Nephron progenitor cell (in vitro differentiated cells): Measurements from ENCODE around the gene DRD2.

Experiments
- DNase-seq: peaks from one replicate; pipeline ENCODE4 v3.0.0; 2021
- H3K27ac Mint-ChIP-seq: 2 replicates; pipeline ENCODE4 v1.8.0; 2021; ENCODE audit warnings: mild to moderate bottlenecking, moderate library complexity, mixed read lengths
- H3K27me3 Mint-ChIP-seq: 2 replicates; pipeline ENCODE4 v1.8.0; 2021; ENCODE audit warnings: mild to moderate bottlenecking, low read depth, mixed read lengths; ENCODE audit not compliant: poor library complexity
- H3K36me3 Mint-ChIP-seq: 2 replicates; pipeline ENCODE4 v1.8.0; 2021; ENCODE audit warnings: low read depth, mixed read lengths
- H3K4me1 Mint-ChIP-seq: 2 replicates; pipeline ENCODE4 v1.8.0; 2021; ENCODE audit warnings: mixed read lengths
- H3K4me3 Mint-ChIP-seq: 2 replicates; pipeline ENCODE4 v1.8.0; 2021; ENCODE audit warnings: mild to moderate bottlenecking, moderate library complexity, mixed read lengths
- H3K9me3 Mint-ChIP-seq: 2 replicates; pipeline ENCODE4 v1.8.0; 2021; ENCODE audit warnings: mild to moderate bottlenecking, moderate library complexity, mixed read lengths
- TF ChIP-seq, protein P1 (sequence below): fragments of 200-600 bp; sonication (generic); IDR thresholded peaks from 2 replicates; pipeline ENCODE4 v1.5.0; 2021; ENCODE audit warnings: antibody characterized with exemption

DRD2 gene

DNA sequence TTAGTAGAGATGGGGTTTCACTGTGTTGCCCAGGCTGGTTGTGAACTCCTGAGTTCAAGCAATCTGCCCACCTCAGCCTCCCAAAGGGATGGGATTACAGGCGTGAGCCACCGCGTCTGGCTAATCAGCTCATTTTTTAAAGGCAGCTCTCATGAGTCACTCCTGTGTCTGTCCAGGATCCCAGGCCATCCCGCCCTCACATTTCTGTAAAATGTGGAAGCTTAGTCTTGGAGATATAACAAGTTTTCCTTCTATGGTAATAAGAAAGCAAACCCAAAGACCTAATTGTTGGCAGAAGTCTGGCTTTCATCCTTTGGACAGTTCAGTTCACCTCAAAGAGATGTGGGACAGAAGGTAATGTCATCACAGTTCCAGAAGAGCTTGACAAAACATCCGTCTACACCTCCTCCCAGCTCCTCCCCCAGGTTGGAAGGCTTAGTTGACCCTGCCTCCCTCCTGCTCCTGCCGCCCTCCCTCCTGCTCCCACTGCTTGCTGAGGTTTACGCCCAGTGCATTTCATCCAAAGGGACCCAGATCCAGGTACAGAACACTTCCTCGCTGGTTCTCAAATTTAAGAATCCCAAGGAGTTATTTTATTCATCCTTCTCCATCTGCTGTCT, 6.4 kb downstream of the DRD2 start:
- TF ChIP-seq, protein P1, sequence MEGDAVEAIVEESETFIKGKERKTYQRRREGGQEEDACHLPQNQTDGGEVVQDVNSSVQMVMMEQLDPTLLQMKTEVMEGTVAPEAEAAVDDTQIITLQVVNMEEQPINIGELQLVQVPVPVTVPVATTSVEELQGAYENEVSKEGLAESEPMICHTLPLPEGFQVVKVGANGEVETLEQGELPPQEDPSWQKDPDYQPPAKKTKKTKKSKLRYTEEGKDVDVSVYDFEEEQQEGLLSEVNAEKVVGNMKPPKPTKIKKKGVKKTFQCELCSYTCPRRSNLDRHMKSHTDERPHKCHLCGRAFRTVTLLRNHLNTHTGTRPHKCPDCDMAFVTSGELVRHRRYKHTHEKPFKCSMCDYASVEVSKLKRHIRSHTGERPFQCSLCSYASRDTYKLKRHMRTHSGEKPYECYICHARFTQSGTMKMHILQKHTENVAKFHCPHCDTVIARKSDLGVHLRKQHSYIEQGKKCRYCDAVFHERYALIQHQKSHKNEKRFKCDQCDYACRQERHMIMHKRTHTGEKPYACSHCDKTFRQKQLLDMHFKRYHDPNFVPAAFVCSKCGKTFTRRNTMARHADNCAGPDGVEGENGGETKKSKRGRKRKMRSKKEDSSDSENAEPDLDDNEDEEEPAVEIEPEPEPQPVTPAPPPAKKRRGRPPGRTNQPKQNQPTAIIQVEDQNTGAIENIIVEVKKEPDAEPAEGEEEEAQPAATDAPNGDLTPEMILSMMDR, result no peak
- H3K27me3 Mint-ChIP-seq, result peaks cover 74% of the 10 kb centered on the region
- no peak overlapping the region for H3K27ac Mint-ChIP-seq
- DNase-seq, result no peak
- H3K4me3 Mint-ChIP-seq, result no peak overlapping the region
- no peaks in the 10 kb centered on the region for H3K4me1 Mint-ChIP-seq
- no peaks in the 10 kb centered on the region for H3K36me3 Mint-ChIP-seq
- no peaks in the 10 kb centered on the region for H3K9me3 Mint-ChIP-seq

DNA sequence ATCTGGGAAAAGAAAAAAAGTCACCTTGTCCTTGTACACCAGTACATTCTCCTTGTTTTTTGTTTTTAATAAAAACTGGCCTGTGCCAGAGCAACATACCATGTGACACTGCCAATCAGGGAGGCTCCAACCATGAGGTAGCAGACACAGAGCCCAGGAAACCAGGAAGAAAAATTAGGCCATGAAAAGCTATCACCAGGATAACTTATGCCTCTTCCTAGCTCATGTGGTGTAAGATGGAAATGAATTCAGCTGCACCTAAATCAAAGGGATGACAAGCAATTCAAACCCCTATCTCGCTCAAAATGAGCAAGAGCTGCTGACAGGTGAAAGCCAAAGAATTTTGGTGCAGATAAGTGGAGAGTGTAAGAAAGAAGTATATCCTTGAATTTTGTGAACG, 7.7 kb downstream of the DRD2 start:
- H3K4me1 Mint-ChIP-seq, result no peaks in the 10 kb centered on the region
- no peaks in the 10 kb centered on the region for H3K36me3 Mint-ChIP-seq
- H3K4me3 Mint-ChIP-seq, result no peak overlapping the region
- H3K9me3 Mint-ChIP-seq, result no peaks in the 10 kb centered on the region
- TF ChIP-seq, protein P1, result no peak
- no peak overlapping the region for H3K27ac Mint-ChIP-seq
- DNase-seq, result no peak
- H3K27me3 Mint-ChIP-seq, result peaks cover 74% of the 10 kb centered on the region

DNA sequence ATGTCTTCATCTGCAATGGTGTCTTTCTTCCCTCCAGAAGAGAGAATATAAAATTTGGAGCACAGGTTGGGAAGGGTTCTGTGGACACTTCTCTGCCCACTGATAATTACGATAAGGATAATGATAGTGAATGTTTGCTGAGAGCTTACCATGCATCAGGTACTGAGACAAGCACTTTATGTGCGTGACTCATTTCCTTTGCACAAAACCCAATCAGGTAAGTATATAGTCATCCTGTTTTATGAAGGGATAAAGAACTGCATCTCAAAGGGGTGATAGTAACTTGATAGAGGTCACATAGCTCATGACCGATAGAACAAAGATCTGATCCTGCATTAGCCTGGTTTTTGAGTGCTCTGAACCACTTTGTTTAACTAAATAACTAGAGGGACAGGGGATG, 9.4 kb downstream of the DRD2 start:
- Mint-ChIP-seq H3K4me3 (no peak overlapping the region), H3K36me3 (no peaks in the 10 kb centered on the region), H3K9me3 (no peaks in the 10 kb centered on the region), H3K27me3 (peaks cover 73% of the 10 kb centered on the region), H3K4me1 (no peaks in the 10 kb centered on the region), H3K27ac (no peak overlapping the region)
- TF ChIP-seq, protein P1, result no peak
- no peak for DNase-seq

DNA sequence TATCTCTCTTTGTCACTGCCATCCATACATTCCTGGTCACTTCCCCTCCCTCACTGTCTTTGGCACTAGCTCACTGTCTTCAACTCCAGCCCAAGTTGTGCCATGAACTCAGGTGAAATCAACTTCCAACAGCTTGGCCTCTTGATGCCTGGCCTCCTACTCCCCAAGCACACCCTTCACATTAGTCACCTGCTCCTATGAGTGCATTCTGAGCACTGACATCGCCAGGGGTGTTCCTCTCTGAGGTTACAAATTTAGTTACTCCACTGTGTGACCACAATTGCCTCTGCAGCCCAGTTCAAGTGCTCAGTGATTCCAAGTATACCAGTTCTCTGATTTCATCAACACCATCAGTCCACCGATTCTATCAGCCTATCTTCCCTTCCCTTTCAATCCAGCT, 10.8 kb downstream of the DRD2 start:
- Mint-ChIP-seq H3K27ac (no peak overlapping the region), H3K4me3 (no peak overlapping the region), H3K9me3 (no peaks in the 10 kb centered on the region), H3K27me3 (peaks cover 69% of the 10 kb centered on the region), H3K4me1 (no peaks in the 10 kb centered on the region), H3K36me3 (no peaks in the 10 kb centered on the region)
- TF ChIP-seq, protein P1, result no peak
- DNase-seq, result no peak

DNA sequence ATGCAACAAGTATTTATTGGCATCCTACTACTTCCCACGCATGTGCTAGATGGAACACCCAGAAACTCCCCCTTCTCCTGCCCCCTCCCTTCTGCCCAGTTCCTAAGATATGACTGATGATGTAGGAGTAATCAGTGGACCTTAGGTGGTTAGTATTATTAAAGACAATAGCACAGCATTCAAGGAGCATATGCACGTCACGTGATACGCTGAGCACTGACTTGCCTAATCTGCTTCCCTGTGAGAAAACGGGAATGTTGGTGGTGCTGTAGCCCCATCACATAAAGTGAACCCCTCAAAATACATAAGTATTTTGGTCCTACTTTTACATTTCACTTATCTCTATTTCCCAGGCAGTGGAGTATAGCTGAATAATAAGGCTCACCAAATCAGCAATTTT, 12.4 kb downstream of the DRD2 start:
- Mint-ChIP-seq H3K4me3 (no peak overlapping the region), H3K4me1 (no peaks in the 10 kb centered on the region), H3K27me3 (peaks cover 64% of the 10 kb centered on the region), H3K27ac (no peak overlapping the region), H3K9me3 (no peaks in the 10 kb centered on the region), H3K36me3 (no peaks in the 10 kb centered on the region)
- TF ChIP-seq, protein P1, result no peak
- DNase-seq, result no peak

DNA sequence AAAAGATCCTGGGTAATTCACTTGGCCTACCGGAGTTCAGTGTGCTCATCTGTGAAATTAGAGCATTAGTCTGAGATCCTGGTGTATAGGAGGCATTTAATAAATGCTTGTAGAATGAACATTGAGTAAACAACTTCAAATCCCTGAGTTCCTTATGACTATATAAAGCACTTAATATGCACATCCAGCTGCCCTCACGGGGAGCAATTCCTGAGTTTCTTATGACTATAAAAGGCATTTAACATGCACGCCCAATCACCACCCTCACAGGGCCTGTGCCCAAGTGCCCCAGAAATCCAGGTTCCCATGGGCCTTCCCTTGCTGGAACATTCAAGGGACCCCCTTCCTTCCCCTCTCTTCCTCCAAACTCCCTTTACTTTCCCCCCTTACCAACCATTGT, 13.6 kb downstream of the DRD2 start:
- peaks cover 62% of the 10 kb centered on the region for H3K27me3 Mint-ChIP-seq
- no peaks in the 10 kb centered on the region for H3K9me3 Mint-ChIP-seq

More for the DNA sequence above, 13.6 kb downstream of the DRD2 start:
- Mint-ChIP-seq H3K4me3 (no peak overlapping the region), H3K4me1 (no peaks in the 10 kb centered on the region), H3K36me3 (no peaks in the 10 kb centered on the region), H3K27ac (no peak overlapping the region)
- DNase-seq, result no peak
- TF ChIP-seq, protein P1, result no peak
